Parathyroid adenoma (tissue), 2 donors: ENCODE results near the gene TKT.

ENCODE experiments used
- H2AFZ ChIP-seq: fragments of 300-600 bp; sonication (generic); one replicate; pipeline ENCODE4 v1.7.0; 2017; ENCODE audit warnings: antibody characterized with exemption, mild to moderate bottlenecking
- H3K27ac ChIP-seq: fragments of 300-600 bp; sonication (generic); one replicate; pipeline ENCODE4 v1.7.0; 2017
- H3K27me3 ChIP-seq: fragments of 300-600 bp; sonication (generic); one replicate; pipeline ENCODE4 v1.7.0; 2017; ENCODE audit warnings: low read length; ENCODE audit not compliant: control insufficient read depth, insufficient read depth
- H3K36me3 ChIP-seq: fragments of 300-600 bp; sonication (generic); one replicate; pipeline ENCODE4 v1.7.0; 2017; ENCODE audit warnings: low read length; ENCODE audit not compliant: control insufficient read depth, insufficient read depth
- H3K4me1 ChIP-seq: fragments of 300-600 bp; sonication (generic); one replicate; pipeline ENCODE4 v1.7.0; 2017; ENCODE audit warnings: control low read depth
- H3K4me2 ChIP-seq: fragments of 300-600 bp; sonication (generic); one replicate; pipeline ENCODE4 v1.7.0; 2017; ENCODE audit warnings: low read length
- H3K4me3 ChIP-seq: fragments of 300-600 bp; sonication (generic); one replicate; pipeline ENCODE4 v1.7.0; 2017; ENCODE audit warnings: low read depth, low read length
- H3K79me2 ChIP-seq: fragments of 300-600 bp; sonication (generic); one replicate; pipeline ENCODE4 v1.7.0; 2017; ENCODE audit warnings: control low read depth
- H3K9ac ChIP-seq: fragments of 300-600 bp; sonication (generic); one replicate; pipeline ENCODE4 v1.7.0; 2017; ENCODE audit warnings: mild to moderate bottlenecking
- H3K9me3 ChIP-seq: fragments of 300-600 bp; sonication (generic); one replicate; pipeline ENCODE4 v1.7.0; 2017; ENCODE audit warnings: low read length; ENCODE audit not compliant: control insufficient read depth
- CTCF ChIP-seq: fragments of 300-600 bp; sonication (generic); IDR thresholded peaks from one replicate; pipeline ENCODE4 v1.7.0; 2017; ENCODE audit warnings: antibody characterized with exemption, mild to moderate bottlenecking
- donor health status: primary hyperparathyroidism.

Gene TKT

GRCh38 chr3:53242642-53243041 lies 13.2 kb downstream of the TKT start:
- Histone ChIP-seq H3K79me2 (peaks cover 14% of the 10 kb centered on the region), H2AFZ (no peak overlapping the region), H3K4me1 (no peaks in the 10 kb centered on the region), H3K9ac (no peak overlapping the region), H3K4me2 (no peak overlapping the region), H3K27me3 (no peaks in the 10 kb centered on the region), H3K27ac (no peak overlapping the region), H3K4me3 (no peak overlapping the region), H3K9me3 (no peaks in the 10 kb centered on the region), H3K36me3 (no peaks in the 10 kb centered on the region)
- TF ChIP-seq CTCF = no peak

- Histone ChIP-seq H3K9ac (no peak overlapping the region), H3K4me1 (no peaks in the 10 kb centered on the region), H2AFZ (no peak overlapping the region), H3K27ac (no peak overlapping the region), H3K9me3 (no peaks in the 10 kb centered on the region), H3K4me2 (no peak overlapping the region), H3K4me3 (no peak overlapping the region), H3K79me2 (peaks cover 13% of the 10 kb centered on the region), H3K27me3 (no peaks in the 10 kb centered on the region), H3K36me3 (no peaks in the 10 kb centered on the region)
- TF ChIP-seq CTCF = no peak
These were observed 13.7 kb downstream of the TKT start for GRCh38 chr3:53242155-53242554.

- no peak overlapping the region for H3K4me3 ChIP-seq
- H3K36me3 ChIP-seq = no peaks in the 10 kb centered on the region
- H3K4me2 ChIP-seq = no peak overlapping the region
- no peak overlapping the region for H2AFZ ChIP-seq
- H3K27me3 ChIP-seq = no peaks in the 10 kb centered on the region
- peaks cover 10% of the 10 kb centered on the region for H3K79me2 ChIP-seq
- no peak for TF ChIP-seq CTCF
- no peak overlapping the region for H3K27ac ChIP-seq
- no peaks in the 10 kb centered on the region for H3K9me3 ChIP-seq
- H3K4me1 ChIP-seq = no peaks in the 10 kb centered on the region
- H3K9ac ChIP-seq = no peak overlapping the region
These were observed 14.5 kb downstream of the TKT start for GRCh38 chr3:53240989-53241972.

GRCh38 chr3:53239800-53240199 lies 16.0 kb downstream of the TKT start:
- no peak overlapping the region for H3K27ac ChIP-seq
- TF ChIP-seq CTCF = no peak
- no peak overlapping the region for H3K9ac ChIP-seq
- H3K4me2 ChIP-seq = no peak overlapping the region
- peaks cover 4% of the 10 kb centered on the region for H3K79me2 ChIP-seq
- no peak overlapping the region for H2AFZ ChIP-seq
- H3K27me3 ChIP-seq = no peaks in the 10 kb centered on the region
- H3K4me1 ChIP-seq = no peaks in the 10 kb centered on the region
- no peak overlapping the region for H3K4me3 ChIP-seq
- no peaks in the 10 kb centered on the region for H3K9me3 ChIP-seq
- no peaks in the 10 kb centered on the region for H3K36me3 ChIP-seq
